Adipocyte (in vitro differentiated cells): ENCODE measurements around the gene PHACTR3.

ENCODE experiments used
- DNase-seq: peaks from one replicate; pipeline ENCODE4 v3.0.0-alpha.2; 2015; ENCODE audit warnings: low read depth
- H3K27me3 ChIP-seq: replicated peaks from 2 replicates; pipeline ENCODE4 v1.7.0; 2013; ENCODE audit warnings: mild to moderate bottlenecking, low read length, moderate library complexity; ENCODE audit not compliant: control insufficient read depth, insufficient read depth
- H3K36me3 ChIP-seq: 2 replicates; pipeline ENCODE4 v1.7.0; 2013; ENCODE audit warnings: low read length, mild to moderate bottlenecking, moderate library complexity; ENCODE audit not compliant: control insufficient read depth, insufficient read depth, severe bottlenecking
- H3K4me1 ChIP-seq: 2 replicates; pipeline ENCODE4 v1.7.0; 2013; ENCODE audit warnings: mild to moderate bottlenecking, low read length, moderate library complexity; ENCODE audit not compliant: control insufficient read depth, insufficient read depth
- H3K4me3 ChIP-seq: 2 replicates; pipeline ENCODE4 v1.7.0; 2013; ENCODE audit warnings: mild to moderate bottlenecking, low read length, moderate library complexity
- H3K9ac ChIP-seq: 2 replicates; pipeline ENCODE4 v1.7.0; 2013; ENCODE audit warnings: mild to moderate bottlenecking, low read length, moderate library complexity
- H3K9me3 ChIP-seq: 2 replicates; pipeline ENCODE4 v1.7.0; 2013; ENCODE audit warnings: mild to moderate bottlenecking, low read length, moderate library complexity; ENCODE audit not compliant: control insufficient read depth

Gene PHACTR3

GRCh38 chr20:59785986-59786795, 181.9 kb downstream of the PHACTR3 start:
- Histone ChIP-seq H3K9ac (no peak overlapping the region), H3K4me3 (no peak overlapping the region), H3K36me3 (no peaks in the 10 kb centered on the region), H3K4me1 (no peaks in the 10 kb centered on the region), H3K27me3 (peaks cover 68% of the 10 kb centered on the region), H3K9me3 (no peaks in the 10 kb centered on the region)
- DNase-seq: no peak

- H3K4me3 ChIP-seq: no peak overlapping the region
- H3K4me1 ChIP-seq: no peaks in the 10 kb centered on the region
- peaks cover under 1% of the 10 kb centered on the region for H3K9me3 ChIP-seq
- H3K27me3 ChIP-seq: peaks cover 64% of the 10 kb centered on the region
- no peak overlapping the region for H3K9ac ChIP-seq
- no peak for DNase-seq
- H3K36me3 ChIP-seq: no peaks in the 10 kb centered on the region
These were observed 182.6 kb downstream of the PHACTR3 start for GRCh38 chr20:59786801-59787537.

- Histone ChIP-seq H3K9me3 (peaks cover 6% of the 10 kb centered on the region), H3K36me3 (no peaks in the 10 kb centered on the region), H3K4me3 (no peak overlapping the region), H3K9ac (no peak overlapping the region), H3K4me1 (no peaks in the 10 kb centered on the region), H3K27me3 (peaks cover 63% of the 10 kb centered on the region)
- no peak for DNase-seq
These were observed 183.2 kb downstream of the PHACTR3 start for GRCh38 chr20:59787538-59787890.

- Histone ChIP-seq H3K9ac (no peak overlapping the region), H3K4me3 (no peak overlapping the region), H3K27me3 (peaks cover 60% of the 10 kb centered on the region), H3K36me3 (no peaks in the 10 kb centered on the region), H3K9me3 (peaks cover 10% of the 10 kb centered on the region), H3K4me1 (no peaks in the 10 kb centered on the region)
- no peak for DNase-seq
These were observed 183.9 kb downstream of the PHACTR3 start for GRCh38 chr20:59788196-59788735.

GRCh38 chr20:59788811-59789397, 184.6 kb downstream of the PHACTR3 start:
- no peaks in the 10 kb centered on the region for H3K4me1 ChIP-seq
- H3K4me3 ChIP-seq: no peak overlapping the region
- H3K27me3 ChIP-seq: peaks cover 53% of the 10 kb centered on the region
- H3K9me3 ChIP-seq: peaks cover 10% of the 10 kb centered on the region
- DNase-seq: no peak
- no peak overlapping the region for H3K9ac ChIP-seq
- no peaks in the 10 kb centered on the region for H3K36me3 ChIP-seq

- no peak for DNase-seq
- no peaks in the 10 kb centered on the region for H3K36me3 ChIP-seq
These were observed 185.3 kb downstream of the PHACTR3 start for GRCh38 chr20:59789686-59790085.

GRCh38 chr20:59790346-59790745, 186.0 kb downstream of the PHACTR3 start:
- Histone ChIP-seq H3K27me3 (peaks cover 41% of the 10 kb centered on the region), H3K4me1 (no peaks in the 10 kb centered on the region), H3K36me3 (no peaks in the 10 kb centered on the region), H3K9me3 (peaks cover 10% of the 10 kb centered on the region), H3K4me3 (no peak overlapping the region), H3K9ac (no peak overlapping the region)
- no peak for DNase-seq

More at GRCh38 chr20:59789686-59790085, 185.3 kb downstream of the PHACTR3 start:
- H3K27me3 ChIP-seq: peaks cover 46% of the 10 kb centered on the region
- no peak overlapping the region for H3K4me3 ChIP-seq
- H3K4me1 ChIP-seq: no peaks in the 10 kb centered on the region
- H3K9me3 ChIP-seq: peaks cover 10% of the 10 kb centered on the region
- no peak overlapping the region for H3K9ac ChIP-seq

GRCh38 chr20:59792300-59792699, 188.0 kb downstream of the PHACTR3 start:
- Histone ChIP-seq H3K27me3 (peaks cover 23% of the 10 kb centered on the region), H3K36me3 (no peaks in the 10 kb centered on the region), H3K9me3 (peaks cover 28% of the 10 kb centered on the region), H3K4me3 (no peak overlapping the region), H3K4me1 (no peaks in the 10 kb centered on the region), H3K9ac (no peak overlapping the region)
- DNase-seq: no peak

- no peaks in the 10 kb centered on the region for H3K36me3 ChIP-seq
- peaks cover 36% of the 10 kb centered on the region for H3K9me3 ChIP-seq
- no peak overlapping the region for H3K4me3 ChIP-seq
- H3K27me3 ChIP-seq: peaks cover 3% of the 10 kb centered on the region
- no peak overlapping the region for H3K9ac ChIP-seq
- no peaks in the 10 kb centered on the region for H3K4me1 ChIP-seq
- DNase-seq: no peak
These were observed 190.2 kb downstream of the PHACTR3 start for GRCh38 chr20:59794555-59794954.

- peaks cover 10% of the 10 kb centered on the region for H3K27me3 ChIP-seq
- H3K9ac ChIP-seq: no peak overlapping the region
- H3K4me3 ChIP-seq: no peak overlapping the region
- no peaks in the 10 kb centered on the region for H3K4me1 ChIP-seq
- no peak for DNase-seq
- H3K36me3 ChIP-seq: no peaks in the 10 kb centered on the region
- H3K9me3 ChIP-seq: peaks cover 43% of the 10 kb centered on the region
These were observed 196.0 kb downstream of the PHACTR3 start for GRCh38 chr20:59800309-59800708.

GRCh38 chr20:59802018-59802417, 197.7 kb downstream of the PHACTR3 start:
- DNase-seq: no peak
- Histone ChIP-seq H3K27me3 (peaks cover 10% of the 10 kb centered on the region), H3K9me3 (peaks cover 28% of the 10 kb centered on the region), H3K9ac (no peak overlapping the region), H3K36me3 (no peaks in the 10 kb centered on the region), H3K4me1 (no peaks in the 10 kb centered on the region), H3K4me3 (no peak overlapping the region)
